Fibroblast of lung (primary cell): ENCODE measurements around the gene BTBD8. TPM values are rescaled to one million over a fixed set of nuclear protein-coding genes. Genes with fewer than 3 reads are reported as not detected.

Source experiments
- DNase-seq, 2 donors: peaks; one replicate each; pipeline versions ENCODE4 v3.0.0 to v3.0.0-alpha.2; 2010; ENCODE audit warnings: low read depth in 2 of 2
- H2AFZ ChIP-seq: 2 replicates; pipeline ENCODE4 v1.5.1; 2012; ENCODE audit warnings: low read length, control low read depth, inconsistent platforms
- H3K27ac ChIP-seq: 2 replicates; pipeline ENCODE4 v1.5.1; 2011; ENCODE audit warnings: low read length, control low read depth; ENCODE audit not compliant: insufficient read depth
- H3K27me3 ChIP-seq: 2 replicates; pipeline ENCODE4 v1.5.1; 2011; ENCODE audit warnings: mild to moderate bottlenecking, low read length; ENCODE audit not compliant: control insufficient read depth, insufficient read depth
- H3K36me3 ChIP-seq: 2 replicates; pipeline ENCODE4 v1.5.1; 2011; ENCODE audit warnings: low read length; ENCODE audit not compliant: control insufficient read depth, insufficient read depth
- H3K4me1 ChIP-seq: 2 replicates; pipeline ENCODE4 v1.5.1; 2011; ENCODE audit warnings: low read length; ENCODE audit not compliant: control insufficient read depth, insufficient read depth; ENCODE audit errors: extremely low read depth
- H3K4me2 ChIP-seq: 2 replicates; pipeline ENCODE4 v1.5.1; 2011; ENCODE audit warnings: low read length, control low read depth; ENCODE audit not compliant: insufficient read depth; ENCODE audit errors: extremely low read depth
- H3K4me3 ChIP-seq, 4 experiments: fragments of 200-600 bp in 1 of 4; sonication (generic) in 1 of 4; replicated peaks in 1 of 4; 2 replicates each; pipeline ENCODE4 v1.5.1; 2011 to 2016; ENCODE audit warnings: low read length in 4 of 4, low read depth in 3 of 4, mild to moderate bottlenecking in 3 of 4, control low read depth in 2 of 4, inconsistent platforms in 1 of 4, mixed read lengths in 1 of 4; ENCODE audit not compliant: insufficient read depth in 1 of 4; ENCODE audit errors: control extremely low read depth in 1 of 4
- H3K79me2 ChIP-seq: 2 replicates; pipeline ENCODE4 v1.5.1; 2012; ENCODE audit warnings: mild to moderate bottlenecking, low read length, inconsistent platforms; ENCODE audit not compliant: control insufficient read depth, insufficient read depth
- H3K9ac ChIP-seq: 2 replicates; pipeline ENCODE4 v1.5.1; 2011; ENCODE audit warnings: mild to moderate bottlenecking, low read length, control low read depth; ENCODE audit not compliant: insufficient read depth
- H3K9me3 ChIP-seq: 2 replicates; pipeline ENCODE4 v1.5.1; 2012; ENCODE audit warnings: low read depth, low read length; ENCODE audit not compliant: control insufficient read depth, insufficient read depth
- H4K20me1 ChIP-seq: 2 replicates; pipeline ENCODE4 v1.5.1; 2011; ENCODE audit warnings: low read length; ENCODE audit not compliant: control insufficient read depth, insufficient read depth; ENCODE audit errors: extremely low read depth
- EZH2 ChIP-seq: IDR thresholded peaks from 2 replicates; pipeline ENCODE4 v1.5.1; 2012; ENCODE audit warnings: low read length, control low read depth, mild to moderate bottlenecking; ENCODE audit errors: missing control alignments
- polyA plus RNA-seq, 2 donors: library from polyadenylated mRNA; depleted of rRNA in 1 of 2; stranded (reverse) in 1 of 2; unstranded in 1 of 2; fragments of >200 nt; gene quantifications; 2 replicates each; pipeline ENCODE4 v1.2.1, GENCODE V29; 2011 to 2012; ENCODE audit warnings: missing spikeins in 1 of 2
- total RNA-seq: library from RNA; depleted of rRNA; stranded (reverse); fragments of >200 nt; gene quantifications from 2 replicates; pipeline ENCODE4 v1.2.1, GENCODE V29; 2014
- TF ChIP-seq, protein P1 (sequence below), 2 donors: IDR thresholded peaks in 1 of 2; conservative IDR thresholded peaks in 1 of 2; 1 replicate in 1 of 2; 2 replicates in 1 of 2; pipeline ENCODE4 v1.5.1; 2011 to 2012; ENCODE audit warnings: low read length in 2 of 2, control low read depth in 1 of 2, inconsistent platforms in 1 of 2, low read depth in 1 of 2, mild to moderate bottlenecking in 1 of 2

Gene BTBD8
- total and polyA plus RNA-seq, 2 donors (not counting 1 experiment from before 2014, with no cell fraction given) = 2.2 to 10.6 TPM

GRCh38 chr1:92094090-92094489 is 13.9 kb downstream of the BTBD8 start:
- TF ChIP-seq EZH2 = no peak
- TF ChIP-seq, protein P1, sequence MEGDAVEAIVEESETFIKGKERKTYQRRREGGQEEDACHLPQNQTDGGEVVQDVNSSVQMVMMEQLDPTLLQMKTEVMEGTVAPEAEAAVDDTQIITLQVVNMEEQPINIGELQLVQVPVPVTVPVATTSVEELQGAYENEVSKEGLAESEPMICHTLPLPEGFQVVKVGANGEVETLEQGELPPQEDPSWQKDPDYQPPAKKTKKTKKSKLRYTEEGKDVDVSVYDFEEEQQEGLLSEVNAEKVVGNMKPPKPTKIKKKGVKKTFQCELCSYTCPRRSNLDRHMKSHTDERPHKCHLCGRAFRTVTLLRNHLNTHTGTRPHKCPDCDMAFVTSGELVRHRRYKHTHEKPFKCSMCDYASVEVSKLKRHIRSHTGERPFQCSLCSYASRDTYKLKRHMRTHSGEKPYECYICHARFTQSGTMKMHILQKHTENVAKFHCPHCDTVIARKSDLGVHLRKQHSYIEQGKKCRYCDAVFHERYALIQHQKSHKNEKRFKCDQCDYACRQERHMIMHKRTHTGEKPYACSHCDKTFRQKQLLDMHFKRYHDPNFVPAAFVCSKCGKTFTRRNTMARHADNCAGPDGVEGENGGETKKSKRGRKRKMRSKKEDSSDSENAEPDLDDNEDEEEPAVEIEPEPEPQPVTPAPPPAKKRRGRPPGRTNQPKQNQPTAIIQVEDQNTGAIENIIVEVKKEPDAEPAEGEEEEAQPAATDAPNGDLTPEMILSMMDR (conservative IDR thresholded peaks at IDR 0.05 in 1 of 2, IDR thresholded peaks at IDR 0.05 in 1 of 2; ENCODE audit: low read depth in 1 of 2, low read length in 2 of 2) = no peak
- Histone ChIP-seq H2AFZ (no peak overlapping the region), H3K27ac (no peak overlapping the region), H3K36me3 (no peaks in the 10 kb centered on the region), H3K4me2 (no peak overlapping the region), H3K9ac (no peak overlapping the region), H4K20me1 (no peaks in the 10 kb centered on the region), H3K4me1 (no peaks in the 10 kb centered on the region), H3K27me3 (no peaks in the 10 kb centered on the region), H3K9me3 (no peaks in the 10 kb centered on the region), H3K79me2 (no peaks in the 10 kb centered on the region), H3K4me3 (no peak overlapping the region)
- no peak for DNase-seq

DNA sequence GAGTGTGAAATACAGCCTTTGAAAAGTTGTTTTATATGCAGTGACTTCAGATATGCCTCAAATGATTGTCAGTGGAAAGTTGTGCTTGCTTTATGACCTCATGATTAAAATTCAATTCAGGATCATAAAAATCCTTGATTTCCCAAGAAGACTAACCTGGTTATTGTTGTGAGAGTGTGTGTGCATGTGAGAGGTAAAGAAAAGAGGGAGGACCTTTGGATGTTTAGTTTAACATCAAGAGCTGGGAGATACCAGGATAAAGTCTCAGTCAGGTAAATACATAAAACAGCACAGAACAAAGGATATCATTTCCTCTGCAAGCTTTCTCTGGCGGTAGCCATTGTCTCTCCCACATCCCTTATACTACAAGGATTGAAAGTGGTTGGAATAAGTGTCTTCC is 14.4 kb downstream of the BTBD8 start:
- H3K4me3 ChIP-seq = no peak overlapping the region
- H3K36me3 ChIP-seq = no peaks in the 10 kb centered on the region
- no peaks in the 10 kb centered on the region for H3K9me3 ChIP-seq
- no peak for DNase-seq
- H3K4me1 ChIP-seq = no peaks in the 10 kb centered on the region
- H3K27ac ChIP-seq = no peak overlapping the region
- no peak overlapping the region for H2AFZ ChIP-seq
- H3K4me2 ChIP-seq = no peak overlapping the region
- no peak overlapping the region for H3K9ac ChIP-seq
- H3K79me2 ChIP-seq = no peaks in the 10 kb centered on the region
- no peaks in the 10 kb centered on the region for H3K27me3 ChIP-seq
- TF ChIP-seq EZH2 = no peak
- TF ChIP-seq, protein P1 (conservative IDR thresholded peaks at IDR 0.05 in 1 of 2, IDR thresholded peaks at IDR 0.05 in 1 of 2; ENCODE audit: low read depth in 1 of 2, low read length in 2 of 2) = no peak
- no peaks in the 10 kb centered on the region for H4K20me1 ChIP-seq

GRCh38 chr1:92095874-92096273 is 15.7 kb downstream of the BTBD8 start:
- no peak overlapping the region for H3K4me3 ChIP-seq
- no peak for TF ChIP-seq EZH2
- TF ChIP-seq, protein P1 (conservative IDR thresholded peaks at IDR 0.05 in 1 of 2, IDR thresholded peaks at IDR 0.05 in 1 of 2; ENCODE audit: low read depth in 1 of 2, low read length in 2 of 2) = no peak
- no peak overlapping the region for H3K27ac ChIP-seq
- DNase-seq = no peak
- H3K27me3 ChIP-seq = no peaks in the 10 kb centered on the region
- no peak overlapping the region for H3K9ac ChIP-seq
- no peak overlapping the region for H3K4me2 ChIP-seq
- no peaks in the 10 kb centered on the region for H4K20me1 ChIP-seq
- no peaks in the 10 kb centered on the region for H3K9me3 ChIP-seq
- H3K36me3 ChIP-seq = no peaks in the 10 kb centered on the region
- no peaks in the 10 kb centered on the region for H3K79me2 ChIP-seq
- no peak overlapping the region for H2AFZ ChIP-seq
- no peaks in the 10 kb centered on the region for H3K4me1 ChIP-seq
